ENCODE results near the gene TMEM233. TPM values are rescaled to one million over a fixed set of nuclear protein-coding genes. Genes with fewer than 3 reads are reported as not detected.

The TMEM233 gene
- total and polyA plus RNA-seq, 2 of the 8 experiments (the other 6 are each of a cell fraction or from before 2014, with no cell fraction given): 0.09 TPM

DNA sequence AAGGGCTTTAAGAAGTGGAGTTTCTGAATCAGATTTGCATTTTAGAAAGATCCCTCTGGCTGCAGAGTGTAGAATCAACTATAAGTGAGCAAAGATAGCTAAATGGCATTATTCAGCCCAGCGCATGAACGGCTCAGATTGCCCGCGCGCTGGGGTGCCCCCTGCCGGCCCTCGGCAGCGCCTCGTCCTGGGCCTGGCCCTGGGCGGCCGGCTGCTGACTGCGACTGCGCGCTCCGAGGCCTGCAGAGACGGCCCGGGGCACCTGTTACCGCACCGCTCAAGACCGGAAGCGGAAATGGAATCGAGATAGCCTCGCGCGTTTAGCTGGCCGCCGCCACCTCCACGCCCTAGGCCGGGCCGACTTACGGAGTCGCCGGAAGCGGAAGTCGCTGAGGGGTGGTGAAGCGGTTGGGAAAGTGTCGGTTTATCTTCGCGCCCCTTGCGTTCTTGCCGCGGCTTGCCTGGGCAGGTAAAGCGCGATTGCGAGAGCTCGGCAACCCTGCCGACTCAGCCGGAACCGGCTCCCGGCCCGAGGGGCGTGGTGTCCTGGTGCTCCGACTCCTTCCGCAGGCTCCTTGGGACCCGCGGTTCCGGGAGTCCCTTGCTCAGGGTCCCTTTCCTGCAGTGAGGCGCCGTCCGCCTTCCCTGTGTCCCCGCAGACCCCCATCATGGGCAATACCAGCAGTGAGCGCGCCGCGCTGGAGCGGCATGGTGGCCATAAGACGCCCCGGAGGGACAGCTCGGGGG lies 74.2 kb downstream of the TMEM233 start, which contains the start of gene PRKAB1 (continued):
- TF ChIP-seq, protein P1, sequence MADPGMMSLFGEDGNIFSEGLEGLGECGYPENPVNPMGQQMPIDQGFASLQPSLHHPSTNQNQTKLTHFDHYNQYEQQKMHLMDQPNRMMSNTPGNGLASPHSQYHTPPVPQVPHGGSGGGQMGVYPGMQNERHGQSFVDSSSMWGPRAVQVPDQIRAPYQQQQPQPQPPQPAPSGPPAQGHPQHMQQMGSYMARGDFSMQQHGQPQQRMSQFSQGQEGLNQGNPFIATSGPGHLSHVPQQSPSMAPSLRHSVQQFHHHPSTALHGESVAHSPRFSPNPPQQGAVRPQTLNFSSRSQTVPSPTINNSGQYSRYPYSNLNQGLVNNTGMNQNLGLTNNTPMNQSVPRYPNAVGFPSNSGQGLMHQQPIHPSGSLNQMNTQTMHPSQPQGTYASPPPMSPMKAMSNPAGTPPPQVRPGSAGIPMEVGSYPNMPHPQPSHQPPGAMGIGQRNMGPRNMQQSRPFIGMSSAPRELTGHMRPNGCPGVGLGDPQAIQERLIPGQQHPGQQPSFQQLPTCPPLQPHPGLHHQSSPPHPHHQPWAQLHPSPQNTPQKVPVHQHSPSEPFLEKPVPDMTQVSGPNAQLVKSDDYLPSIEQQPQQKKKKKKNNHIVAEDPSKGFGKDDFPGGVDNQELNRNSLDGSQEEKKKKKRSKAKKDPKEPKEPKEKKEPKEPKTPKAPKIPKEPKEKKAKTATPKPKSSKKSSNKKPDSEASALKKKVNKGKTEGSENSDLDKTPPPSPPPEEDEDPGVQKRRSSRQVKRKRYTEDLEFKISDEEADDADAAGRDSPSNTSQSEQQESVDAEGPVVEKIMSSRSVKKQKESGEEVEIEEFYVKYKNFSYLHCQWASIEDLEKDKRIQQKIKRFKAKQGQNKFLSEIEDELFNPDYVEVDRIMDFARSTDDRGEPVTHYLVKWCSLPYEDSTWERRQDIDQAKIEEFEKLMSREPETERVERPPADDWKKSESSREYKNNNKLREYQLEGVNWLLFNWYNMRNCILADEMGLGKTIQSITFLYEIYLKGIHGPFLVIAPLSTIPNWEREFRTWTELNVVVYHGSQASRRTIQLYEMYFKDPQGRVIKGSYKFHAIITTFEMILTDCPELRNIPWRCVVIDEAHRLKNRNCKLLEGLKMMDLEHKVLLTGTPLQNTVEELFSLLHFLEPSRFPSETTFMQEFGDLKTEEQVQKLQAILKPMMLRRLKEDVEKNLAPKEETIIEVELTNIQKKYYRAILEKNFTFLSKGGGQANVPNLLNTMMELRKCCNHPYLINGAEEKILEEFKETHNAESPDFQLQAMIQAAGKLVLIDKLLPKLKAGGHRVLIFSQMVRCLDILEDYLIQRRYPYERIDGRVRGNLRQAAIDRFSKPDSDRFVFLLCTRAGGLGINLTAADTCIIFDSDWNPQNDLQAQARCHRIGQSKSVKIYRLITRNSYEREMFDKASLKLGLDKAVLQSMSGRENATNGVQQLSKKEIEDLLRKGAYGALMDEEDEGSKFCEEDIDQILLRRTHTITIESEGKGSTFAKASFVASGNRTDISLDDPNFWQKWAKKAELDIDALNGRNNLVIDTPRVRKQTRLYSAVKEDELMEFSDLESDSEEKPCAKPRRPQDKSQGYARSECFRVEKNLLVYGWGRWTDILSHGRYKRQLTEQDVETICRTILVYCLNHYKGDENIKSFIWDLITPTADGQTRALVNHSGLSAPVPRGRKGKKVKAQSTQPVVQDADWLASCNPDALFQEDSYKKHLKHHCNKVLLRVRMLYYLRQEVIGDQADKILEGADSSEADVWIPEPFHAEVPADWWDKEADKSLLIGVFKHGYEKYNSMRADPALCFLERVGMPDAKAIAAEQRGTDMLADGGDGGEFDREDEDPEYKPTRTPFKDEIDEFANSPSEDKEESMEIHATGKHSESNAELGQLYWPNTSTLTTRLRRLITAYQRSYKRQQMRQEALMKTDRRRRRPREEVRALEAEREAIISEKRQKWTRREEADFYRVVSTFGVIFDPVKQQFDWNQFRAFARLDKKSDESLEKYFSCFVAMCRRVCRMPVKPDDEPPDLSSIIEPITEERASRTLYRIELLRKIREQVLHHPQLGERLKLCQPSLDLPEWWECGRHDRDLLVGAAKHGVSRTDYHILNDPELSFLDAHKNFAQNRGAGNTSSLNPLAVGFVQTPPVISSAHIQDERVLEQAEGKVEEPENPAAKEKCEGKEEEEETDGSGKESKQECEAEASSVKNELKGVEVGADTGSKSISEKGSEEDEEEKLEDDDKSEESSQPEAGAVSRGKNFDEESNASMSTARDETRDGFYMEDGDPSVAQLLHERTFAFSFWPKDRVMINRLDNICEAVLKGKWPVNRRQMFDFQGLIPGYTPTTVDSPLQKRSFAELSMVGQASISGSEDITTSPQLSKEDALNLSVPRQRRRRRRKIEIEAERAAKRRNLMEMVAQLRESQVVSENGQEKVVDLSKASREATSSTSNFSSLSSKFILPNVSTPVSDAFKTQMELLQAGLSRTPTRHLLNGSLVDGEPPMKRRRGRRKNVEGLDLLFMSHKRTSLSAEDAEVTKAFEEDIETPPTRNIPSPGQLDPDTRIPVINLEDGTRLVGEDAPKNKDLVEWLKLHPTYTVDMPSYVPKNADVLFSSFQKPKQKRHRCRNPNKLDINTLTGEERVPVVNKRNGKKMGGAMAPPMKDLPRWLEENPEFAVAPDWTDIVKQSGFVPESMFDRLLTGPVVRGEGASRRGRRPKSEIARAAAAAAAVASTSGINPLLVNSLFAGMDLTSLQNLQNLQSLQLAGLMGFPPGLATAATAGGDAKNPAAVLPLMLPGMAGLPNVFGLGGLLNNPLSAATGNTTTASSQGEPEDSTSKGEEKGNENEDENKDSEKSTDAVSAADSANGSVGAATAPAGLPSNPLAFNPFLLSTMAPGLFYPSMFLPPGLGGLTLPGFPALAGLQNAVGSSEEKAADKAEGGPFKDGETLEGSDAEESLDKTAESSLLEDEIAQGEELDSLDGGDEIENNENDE (IDR thresholded peaks at IDR 0.05; ENCODE audit: insufficient replicate concordance, low read length): peak; percentile 31
- TF ChIP-seq POLR2A (IDR thresholded peaks at IDR 0.05; ENCODE audit: control extremely low read depth in 1 of 2, low read depth in 2 of 2, low read length in 2 of 2): peak in 1 of 2 experiments; percentile 92; a peak in 2 of 3 replicates
- TF ChIP-seq FOSL1 (IDR thresholded peaks at IDR 0.05; ENCODE audit: insufficient read depth, low read depth, low read length): no peak
- no peak for TF ChIP-seq CBX8 (IDR thresholded peaks at IDR 0.05; ENCODE audit: borderline replicate concordance, low read depth, low read length)
- TF ChIP-seq, protein P2, sequence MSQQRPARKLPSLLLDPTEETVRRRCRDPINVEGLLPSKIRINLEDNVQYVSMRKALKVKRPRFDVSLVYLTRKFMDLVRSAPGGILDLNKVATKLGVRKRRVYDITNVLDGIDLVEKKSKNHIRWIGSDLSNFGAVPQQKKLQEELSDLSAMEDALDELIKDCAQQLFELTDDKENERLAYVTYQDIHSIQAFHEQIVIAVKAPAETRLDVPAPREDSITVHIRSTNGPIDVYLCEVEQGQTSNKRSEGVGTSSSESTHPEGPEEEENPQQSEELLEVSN (IDR thresholded peaks at IDR 0.05): peak; percentile 79
- TF ChIP-seq ZNF274 (IDR thresholded peaks at IDR 0.05; ENCODE audit: borderline replicate concordance, extremely low read depth, low read length): no peak
- TF ChIP-seq SP1 (IDR thresholded peaks at IDR 0.05; ENCODE audit: low read depth, low read length): no peak
- TF ChIP-seq RBBP5 (IDR thresholded peaks at IDR 0.05; ENCODE audit: borderline replicate concordance, low read depth, low read length): peak; percentile 75; the same call in 1 of the 2 replicates
- TF ChIP-seq EZH2 (IDR thresholded peaks at IDR 0.05; ENCODE audit: low read depth, low read length, severe bottlenecking): no peak
